ENCODE data around the gene SEC16B.
A peak's percentile ranks its signal among the peaks of the same experiment; 100 is the strongest.

Gene SEC16B

DNA sequence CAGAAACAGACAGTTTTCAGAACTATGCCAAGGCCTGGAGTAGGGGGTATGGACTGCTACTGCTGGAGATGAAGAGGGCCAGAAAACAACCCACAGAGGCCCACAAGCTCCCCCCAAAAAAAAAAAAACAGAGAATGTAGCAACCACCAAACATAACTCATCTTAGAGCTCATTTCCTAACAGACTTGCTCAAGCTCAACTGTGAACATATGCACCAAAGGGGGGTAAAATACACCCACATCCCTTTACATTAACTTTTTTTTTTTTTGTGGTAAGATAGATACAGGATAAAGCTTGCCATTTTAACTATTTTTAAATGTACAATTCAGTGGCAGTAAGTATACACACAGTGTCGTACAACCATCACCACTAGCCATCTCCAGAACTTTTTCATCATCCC lies 36.0 kb downstream of the SEC16B start:
- Histone ChIP-seq H4K91ac (ENCODE audit: low read length) (no peak overlapping the region), H3K79me1 (replicated peaks; ENCODE audit: low read length, poor library complexity, severe bottlenecking) (no peaks in the 10 kb centered on the region), H3K36me3 (ENCODE audit: control insufficient read depth in 1 of 2, insufficient read depth in 2 of 2, low read depth in 1 of 2, low read length in 2 of 2) (peaks cover 43 to 84% of the 10 kb centered on the region in 2 experiments), H2BK5ac (ENCODE audit: low read depth, low read length, poor library complexity, severe bottlenecking) (no peak overlapping the region), H2BK12ac (ENCODE audit: low read length in 2 of 2) (no peak overlapping the region), H3K23ac (ENCODE audit: low read length in 2 of 2) (no peak overlapping the region), H3K27ac (ENCODE audit: low read length, poor library complexity, severe bottlenecking) (no peak overlapping the region), H4K8ac (ENCODE audit: low read length) (no peak overlapping the region), H3K4me1 (ENCODE audit: control insufficient read depth, insufficient read depth, low read depth, low read length) (no peaks in the 10 kb centered on the region), H3K9ac (ENCODE audit: low read length) (no peak overlapping the region), H2BK15ac (ENCODE audit: low read depth, poor library complexity, severe bottlenecking) (no peak overlapping the region), H3K14ac (ENCODE audit: low read length in 2 of 2) (no peak overlapping the region), H3K18ac (ENCODE audit: low read depth in 1 of 2, low read length in 2 of 2) (no peak overlapping the region), H3K4me2 (ENCODE audit: low read length, poor library complexity, severe bottlenecking) (no peak overlapping the region), H3K9me3 (ENCODE audit: control insufficient read depth, low read length) (no peaks in the 10 kb centered on the region), H2AK5ac (ENCODE audit: low read length, severe bottlenecking) (no peak overlapping the region), H2BK120ac (ENCODE audit: low read depth, low read length) (no peak overlapping the region), H3K4me3 (ENCODE audit: insufficient read depth in 1 of 2, low read depth in 1 of 2, low read length in 2 of 2) (no peak overlapping the region), H3K4ac (ENCODE audit: low read depth in 1 of 2, low read length in 2 of 2) (no peak overlapping the region), H3K27me3 (ENCODE audit: control insufficient read depth in 1 of 2, insufficient read depth in 1 of 2, low read length in 2 of 2) (no peaks in the 10 kb centered on the region), H2AFZ (ENCODE audit: low read depth, low read length) (no peak overlapping the region)
- DNase-seq = no peak
- WGBS = 100% methylated on average over 1 of the region's 1 CpG

DNA sequence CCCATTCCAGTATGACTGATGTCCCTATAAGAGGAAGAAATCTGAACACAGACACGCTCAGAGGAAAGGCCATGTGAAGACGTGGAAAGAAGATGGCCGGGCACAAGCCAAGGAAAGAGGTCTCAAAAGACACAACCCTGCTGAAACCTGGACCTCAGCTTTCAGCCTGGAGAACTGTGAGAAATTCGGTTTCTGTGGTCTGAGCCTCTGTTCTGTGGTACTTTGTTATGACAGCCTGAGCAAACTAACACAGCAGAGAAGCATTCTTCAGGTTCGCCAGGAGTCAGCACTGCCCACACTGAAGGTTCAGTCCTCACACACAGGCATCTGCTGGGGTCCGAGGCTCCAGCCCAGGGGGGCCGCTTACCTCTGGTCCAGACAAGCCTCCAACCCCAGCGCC lies 37.7 kb downstream of the SEC16B start:
- Histone ChIP-seq H3K9ac (ENCODE audit: low read length) (no peak overlapping the region), H3K4me3 (ENCODE audit: insufficient read depth in 1 of 2, low read depth in 1 of 2, low read length in 2 of 2) (no peak overlapping the region), H3K4me1 (ENCODE audit: control insufficient read depth, insufficient read depth, low read depth, low read length) (peaks cover 2% of the 10 kb centered on the region), H3K4me2 (ENCODE audit: low read length, poor library complexity, severe bottlenecking) (no peak overlapping the region), H3K36me3 (ENCODE audit: control insufficient read depth in 1 of 2, insufficient read depth in 2 of 2, low read depth in 1 of 2, low read length in 2 of 2) (peaks cover 39 to 74% of the 10 kb centered on the region in 2 experiments), H3K14ac (ENCODE audit: low read length in 2 of 2) (no peak overlapping the region), H3K18ac (ENCODE audit: low read depth in 1 of 2, low read length in 2 of 2) (no peak overlapping the region), H3K27ac (ENCODE audit: low read length, poor library complexity, severe bottlenecking) (no peak overlapping the region), H2AFZ (ENCODE audit: low read depth, low read length) (no peak overlapping the region), H3K9me3 (ENCODE audit: control insufficient read depth, low read length) (no peaks in the 10 kb centered on the region), H2BK5ac (ENCODE audit: low read depth, low read length, poor library complexity, severe bottlenecking) (no peak overlapping the region), H2BK12ac (ENCODE audit: low read length in 2 of 2) (no peak overlapping the region), H2BK15ac (ENCODE audit: low read depth, poor library complexity, severe bottlenecking) (peak overlapping the region; percentile 55), H2BK120ac (ENCODE audit: low read depth, low read length) (no peak overlapping the region), H3K79me1 (replicated peaks; ENCODE audit: low read length, poor library complexity, severe bottlenecking) (no peaks in the 10 kb centered on the region), H4K91ac (ENCODE audit: low read length) (no peak overlapping the region), H3K23ac (ENCODE audit: low read length in 2 of 2) (no peak overlapping the region), H3K4ac (ENCODE audit: low read depth in 1 of 2, low read length in 2 of 2) (no peak overlapping the region), H2AK5ac (ENCODE audit: low read length, severe bottlenecking) (no peak overlapping the region), H4K8ac (ENCODE audit: low read length) (no peak overlapping the region), H3K27me3 (ENCODE audit: control insufficient read depth in 1 of 2, insufficient read depth in 1 of 2, low read length in 2 of 2) (no peaks in the 10 kb centered on the region)
- WGBS = 77% methylated on average over 8 of the region's 8 CpGs
- DNase-seq = no peak

DNA sequence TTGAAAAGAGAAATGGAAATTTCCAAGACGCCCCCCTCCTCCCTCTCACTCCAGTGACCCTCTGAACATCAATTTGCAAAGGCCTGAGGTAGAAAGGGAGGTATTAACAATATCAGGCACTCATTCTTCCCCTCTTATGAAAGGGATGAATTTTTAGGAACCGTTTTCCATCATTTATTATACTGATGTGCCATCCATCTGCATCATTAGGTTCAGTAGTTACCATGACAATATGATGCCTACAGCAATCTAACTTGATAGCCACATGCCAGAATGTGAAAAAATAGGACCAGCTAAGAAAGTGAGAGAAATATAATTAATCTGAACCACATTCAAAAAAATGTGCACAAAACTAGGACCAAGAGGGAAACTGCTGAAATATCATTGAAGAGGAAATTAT lies 40.9 kb downstream of the SEC16B start:
- no peak overlapping the region for H3K14ac ChIP-seq (ENCODE audit: low read length in 2 of 2)

DNA sequence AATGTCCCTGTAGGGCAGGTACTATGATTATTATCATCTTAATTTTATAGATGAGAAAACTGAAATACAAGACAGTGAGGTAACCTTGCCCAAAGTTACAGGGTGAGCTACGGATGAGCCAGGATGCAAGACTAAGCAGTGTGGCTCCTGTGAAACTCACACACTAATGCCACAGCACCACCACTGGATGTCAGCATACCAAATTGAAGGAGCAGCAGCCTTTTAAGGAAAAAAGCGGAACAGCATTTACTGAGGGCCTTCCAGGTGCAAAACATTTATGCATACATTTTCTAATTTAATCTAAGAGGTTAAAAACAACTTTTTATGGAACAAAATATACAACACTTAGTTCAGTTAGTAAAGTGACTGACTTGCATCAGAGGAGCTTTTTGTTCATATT lies 41.7 kb downstream of the SEC16B start:
- Histone ChIP-seq H2AFZ (ENCODE audit: low read depth, low read length) (no peak overlapping the region), H3K36me3 (ENCODE audit: control insufficient read depth in 1 of 2, insufficient read depth in 2 of 2, low read depth in 1 of 2, low read length in 2 of 2) (peaks cover 19 to 45% of the 10 kb centered on the region in 2 experiments), H2BK15ac (ENCODE audit: low read depth, poor library complexity, severe bottlenecking) (no peak overlapping the region), H3K9me3 (ENCODE audit: control insufficient read depth, low read length) (no peaks in the 10 kb centered on the region), H2AK5ac (ENCODE audit: low read length, severe bottlenecking) (no peak overlapping the region), H3K27me3 (ENCODE audit: control insufficient read depth in 1 of 2, insufficient read depth in 1 of 2, low read length in 2 of 2) (no peaks in the 10 kb centered on the region), H3K14ac (ENCODE audit: low read length in 2 of 2) (no peak overlapping the region), H3K23ac (ENCODE audit: low read length in 2 of 2) (peak overlapping the region in 1 of 2 experiments; percentile 61), H3K27ac (ENCODE audit: low read length, poor library complexity, severe bottlenecking) (no peak overlapping the region), H4K8ac (ENCODE audit: low read length) (no peak overlapping the region), H3K18ac (ENCODE audit: low read depth in 1 of 2, low read length in 2 of 2) (no peak overlapping the region), H3K4me1 (ENCODE audit: control insufficient read depth, insufficient read depth, low read depth, low read length) (peaks cover 7% of the 10 kb centered on the region), H2BK120ac (ENCODE audit: low read depth, low read length) (no peak overlapping the region), H2BK12ac (ENCODE audit: low read length in 2 of 2) (no peak overlapping the region), H3K79me1 (replicated peaks; ENCODE audit: low read length, poor library complexity, severe bottlenecking) (no peaks in the 10 kb centered on the region), H2BK5ac (ENCODE audit: low read depth, low read length, poor library complexity, severe bottlenecking) (no peak overlapping the region), H3K9ac (ENCODE audit: low read length) (no peak overlapping the region), H4K91ac (ENCODE audit: low read length) (no peak overlapping the region), H3K4ac (ENCODE audit: low read depth in 1 of 2, low read length in 2 of 2) (no peak overlapping the region), H3K4me3 (ENCODE audit: insufficient read depth in 1 of 2, low read depth in 1 of 2, low read length in 2 of 2) (no peak overlapping the region), H3K4me2 (ENCODE audit: low read length, poor library complexity, severe bottlenecking) (no peak overlapping the region)
- 88% methylated on average over 1 of the region's 2 CpGs for WGBS
- DNase-seq = peak; percentile 9

More for the DNA sequence above, 40.9 kb downstream of the SEC16B start:
- no peak overlapping the region for H3K27ac ChIP-seq (ENCODE audit: low read length, poor library complexity, severe bottlenecking)
- no peak overlapping the region for H3K4me3 ChIP-seq (ENCODE audit: insufficient read depth in 1 of 2, low read depth in 1 of 2, low read length in 2 of 2)
- H2BK12ac ChIP-seq (ENCODE audit: low read length in 2 of 2) = no peak overlapping the region
- H2AFZ ChIP-seq (ENCODE audit: low read depth, low read length) = no peak overlapping the region
- no peak overlapping the region for H2AK5ac ChIP-seq (ENCODE audit: low read length, severe bottlenecking)
- H2BK5ac ChIP-seq (ENCODE audit: low read depth, low read length, poor library complexity, severe bottlenecking) = no peak overlapping the region
- no peak overlapping the region for H4K91ac ChIP-seq (ENCODE audit: low read length)
- no peak overlapping the region for H2BK120ac ChIP-seq (ENCODE audit: low read depth, low read length)
- H3K4ac ChIP-seq (ENCODE audit: low read depth in 1 of 2, low read length in 2 of 2) = no peak overlapping the region
- no peak overlapping the region for H4K8ac ChIP-seq (ENCODE audit: low read length)
- H3K27me3 ChIP-seq (ENCODE audit: control insufficient read depth in 1 of 2, insufficient read depth in 1 of 2, low read length in 2 of 2) = no peaks in the 10 kb centered on the region
- no peaks in the 10 kb centered on the region for H3K9me3 ChIP-seq (ENCODE audit: control insufficient read depth, low read length)
- 100% methylated on average over 1 of the region's 2 CpGs for WGBS
- H3K18ac ChIP-seq (ENCODE audit: low read depth in 1 of 2, low read length in 2 of 2) = no peak overlapping the region
- peaks cover 7% of the 10 kb centered on the region for H3K4me1 ChIP-seq (ENCODE audit: control insufficient read depth, insufficient read depth, low read depth, low read length)
- H2BK15ac ChIP-seq (ENCODE audit: low read depth, poor library complexity, severe bottlenecking) = no peak overlapping the region
- H3K79me1 ChIP-seq (replicated peaks; ENCODE audit: low read length, poor library complexity, severe bottlenecking) = no peaks in the 10 kb centered on the region
- no peak overlapping the region for H3K4me2 ChIP-seq (ENCODE audit: low read length, poor library complexity, severe bottlenecking)
- DNase-seq = no peak
- no peak overlapping the region for H3K9ac ChIP-seq (ENCODE audit: low read length)
- H3K23ac ChIP-seq (ENCODE audit: low read length in 2 of 2) = no peak overlapping the region
- peaks cover 21 to 52% of the 10 kb centered on the region in 2 experiments for H3K36me3 ChIP-seq (ENCODE audit: control insufficient read depth in 1 of 2, insufficient read depth in 2 of 2, low read depth in 1 of 2, low read length in 2 of 2)
